ENCODE data around the gene SH3RF3.

GRCh38 chr2:109139002-109139401 lies 10.0 kb downstream of the SH3RF3 start:
- TF ChIP-seq YY1 (IDR thresholded peaks at IDR 0.05; ENCODE audit: insufficient read depth, insufficient read length): no peak
- no peak for TF ChIP-seq SUZ12 (IDR thresholded peaks at IDR 0.05; ENCODE audit: extremely low read depth, insufficient read depth, insufficient read length)

Data from NT2/D1 (cell line).